Measurements from ENCODE around the gene NOSTRIN. TPM values are rescaled to one million over a fixed set of nuclear protein-coding genes. Genes with fewer than 3 reads are reported as not detected.
A peak's percentile ranks its signal among the peaks of the same experiment; 100 is the strongest.

The NOSTRIN gene
- total RNA-seq, 2 donors from 2014 or later = 14.9 to 56.1 TPM

DNA sequence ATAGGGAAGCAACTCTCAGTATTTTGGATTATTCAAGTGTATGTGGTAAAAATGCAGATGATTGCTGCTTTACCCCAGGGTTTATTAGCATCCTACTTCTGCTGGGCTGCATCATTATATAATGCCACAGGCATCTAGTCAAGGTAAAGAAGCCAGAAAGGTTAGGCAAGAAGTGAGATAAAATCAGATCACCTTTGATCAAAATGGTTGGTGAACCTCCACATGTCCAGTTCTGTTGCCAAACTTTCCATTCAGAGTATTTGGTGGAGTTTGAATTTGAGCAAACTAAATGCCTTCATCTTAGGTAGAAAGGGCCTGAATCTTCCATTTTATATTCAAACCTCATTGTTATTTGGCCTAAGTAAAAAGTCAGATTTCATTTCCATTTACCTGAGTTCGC lies 29.7 kb upstream of the NOSTRIN start:
- WGBS = 97% methylated on average over 1 of the region's 1 CpG
- Histone ChIP-seq H3K4me3 (no peak overlapping the region), H3K27me3 (replicated peaks; ENCODE audit: insufficient read depth) (no peaks in the 10 kb centered on the region), H3K36me3 (no peaks in the 10 kb centered on the region), H3K4me1 (replicated peaks) (no peaks in the 10 kb centered on the region), H3K27ac (no peak overlapping the region), H3K9me3 (no peaks in the 10 kb centered on the region)
- TF ChIP-seq POLR2A (IDR thresholded peaks at IDR 0.05) (no peak), POLR2AphosphoS5 (IDR thresholded peaks at IDR 0.05) (no peak)
- DNase-seq (ENCODE audit: low spot score) = no peak
- intact Hi-C loops (cut with DNase I) = no loop called here

DNA sequence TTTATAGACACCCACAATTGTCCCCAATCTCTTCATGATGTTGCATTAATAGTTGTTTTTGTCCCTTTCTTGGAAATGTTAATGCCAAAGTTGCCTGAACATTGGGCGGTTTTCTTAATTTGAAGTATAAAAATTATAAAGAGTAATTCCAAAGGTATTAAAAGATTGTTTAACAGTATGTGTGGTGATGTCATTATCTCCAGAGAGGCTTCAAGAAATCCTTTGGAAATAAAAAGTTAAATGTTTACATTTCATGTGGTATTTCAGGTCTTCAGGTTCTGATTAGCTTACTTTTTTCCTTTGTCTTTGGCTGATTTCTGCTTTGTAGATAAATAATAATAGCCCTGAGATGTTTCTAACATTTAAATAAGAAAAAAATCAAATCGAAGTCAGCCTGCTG lies 29.3 kb upstream of the NOSTRIN start:
- H3K36me3 ChIP-seq = no peaks in the 10 kb centered on the region
- H3K4me1 ChIP-seq (replicated peaks) = no peaks in the 10 kb centered on the region
- no peaks in the 10 kb centered on the region for H3K27me3 ChIP-seq (replicated peaks; ENCODE audit: insufficient read depth)
- no peaks in the 10 kb centered on the region for H3K9me3 ChIP-seq
- H3K4me3 ChIP-seq = no peak overlapping the region
- no peak overlapping the region for H3K27ac ChIP-seq
- intact Hi-C loops (cut with DNase I) = no loop called here
- DNase-seq (ENCODE audit: low spot score) = no peak
- TF ChIP-seq, protein P1, sequence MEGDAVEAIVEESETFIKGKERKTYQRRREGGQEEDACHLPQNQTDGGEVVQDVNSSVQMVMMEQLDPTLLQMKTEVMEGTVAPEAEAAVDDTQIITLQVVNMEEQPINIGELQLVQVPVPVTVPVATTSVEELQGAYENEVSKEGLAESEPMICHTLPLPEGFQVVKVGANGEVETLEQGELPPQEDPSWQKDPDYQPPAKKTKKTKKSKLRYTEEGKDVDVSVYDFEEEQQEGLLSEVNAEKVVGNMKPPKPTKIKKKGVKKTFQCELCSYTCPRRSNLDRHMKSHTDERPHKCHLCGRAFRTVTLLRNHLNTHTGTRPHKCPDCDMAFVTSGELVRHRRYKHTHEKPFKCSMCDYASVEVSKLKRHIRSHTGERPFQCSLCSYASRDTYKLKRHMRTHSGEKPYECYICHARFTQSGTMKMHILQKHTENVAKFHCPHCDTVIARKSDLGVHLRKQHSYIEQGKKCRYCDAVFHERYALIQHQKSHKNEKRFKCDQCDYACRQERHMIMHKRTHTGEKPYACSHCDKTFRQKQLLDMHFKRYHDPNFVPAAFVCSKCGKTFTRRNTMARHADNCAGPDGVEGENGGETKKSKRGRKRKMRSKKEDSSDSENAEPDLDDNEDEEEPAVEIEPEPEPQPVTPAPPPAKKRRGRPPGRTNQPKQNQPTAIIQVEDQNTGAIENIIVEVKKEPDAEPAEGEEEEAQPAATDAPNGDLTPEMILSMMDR (IDR thresholded peaks at IDR 0.05) = no peak
- TF ChIP-seq POLR2A (IDR thresholded peaks at IDR 0.05) = no peak
- TF ChIP-seq POLR2AphosphoS5 (IDR thresholded peaks at IDR 0.05) = no peak
- 87% methylated on average over 2 of the region's 2 CpGs for WGBS

DNA sequence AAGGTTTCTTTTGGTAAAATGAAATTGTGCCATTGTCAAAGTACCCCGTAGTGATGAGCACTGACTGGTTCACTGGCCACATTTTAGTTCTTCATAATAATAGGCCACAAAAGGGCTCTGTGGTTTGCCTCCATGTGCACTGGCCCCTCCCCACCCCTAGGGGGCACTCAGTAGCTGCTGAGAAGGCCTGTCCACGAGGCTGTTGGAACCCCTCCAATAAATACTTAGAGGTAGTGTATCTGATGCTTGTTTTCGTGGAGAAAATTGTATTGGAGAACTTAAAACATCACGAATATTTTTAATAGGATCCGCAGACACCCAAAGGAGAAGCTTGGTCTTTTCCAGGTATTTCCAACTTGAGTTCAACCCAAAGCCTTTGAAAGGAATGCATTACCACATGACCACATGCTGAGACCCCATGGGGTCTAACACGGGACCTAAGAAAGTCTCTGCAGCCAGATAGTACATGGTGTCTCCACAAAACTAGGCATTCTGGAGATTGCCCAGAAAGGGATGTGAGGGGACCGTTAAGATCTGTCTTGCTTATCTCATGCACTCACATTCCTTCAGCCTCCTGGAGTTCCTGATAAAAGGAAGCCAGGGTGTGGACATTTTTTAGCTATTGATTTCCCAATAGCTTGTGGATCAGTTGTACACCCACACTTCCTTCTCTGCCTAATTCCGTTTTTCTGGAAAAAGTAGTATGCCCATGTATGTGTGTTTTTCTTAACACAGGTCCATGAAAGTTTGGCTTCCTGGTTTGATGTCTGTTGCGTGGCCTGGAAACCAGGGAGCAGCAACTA lies 28.5 kb upstream of the NOSTRIN start:
- intact Hi-C loops (cut with DNase I) = no loop called here
- H3K27ac ChIP-seq = no peak overlapping the region
- WGBS = 61% methylated on average over 9 of the region's 9 CpGs

DNA sequence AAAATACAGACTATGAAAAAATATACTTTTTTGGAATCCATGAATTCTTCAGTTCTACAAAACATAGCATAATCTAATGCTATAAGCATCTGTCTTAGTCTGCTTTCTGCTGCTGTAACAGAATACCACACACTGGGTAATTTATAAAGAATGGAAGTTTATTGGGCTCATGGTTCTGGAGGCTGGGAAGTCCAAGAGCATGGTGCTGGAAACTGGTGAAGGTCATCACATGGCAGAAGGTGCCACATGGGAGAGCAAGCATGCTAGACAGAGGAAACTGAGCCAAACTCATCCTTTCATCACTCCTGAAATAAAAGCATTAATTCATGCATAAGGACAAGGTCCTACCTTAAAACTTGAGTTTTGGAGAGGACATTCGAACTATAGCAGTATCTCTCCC lies 26.6 kb upstream of the NOSTRIN start:
- H3K4me3 ChIP-seq = no peak overlapping the region
- no peaks in the 10 kb centered on the region for H3K27me3 ChIP-seq (replicated peaks; ENCODE audit: insufficient read depth)
- WGBS = 0% methylated on average over 1 of the region's 1 CpG
- DNase-seq (ENCODE audit: low spot score) = no peak
- no peaks in the 10 kb centered on the region for H3K36me3 ChIP-seq
- intact Hi-C loops (cut with DNase I) = no loop called here
- TF ChIP-seq POLR2A (IDR thresholded peaks at IDR 0.05) = no peak
- no peak for TF ChIP-seq POLR2AphosphoS5 (IDR thresholded peaks at IDR 0.05)
- TF ChIP-seq, protein P1 (IDR thresholded peaks at IDR 0.05) = no peak
- H3K9me3 ChIP-seq = no peaks in the 10 kb centered on the region
- no peaks in the 10 kb centered on the region for H3K4me1 ChIP-seq (replicated peaks)
- H3K27ac ChIP-seq = no peak overlapping the region

More for the DNA sequence above, 28.5 kb upstream of the NOSTRIN start:
- TF ChIP-seq POLR2A (IDR thresholded peaks at IDR 0.05) = no peak
- TF ChIP-seq POLR2AphosphoS5 (IDR thresholded peaks at IDR 0.05) = no peak
- TF ChIP-seq, protein P1 (IDR thresholded peaks at IDR 0.05) = peak; percentile 15 to 70 (median 54)
- H3K27me3 ChIP-seq (replicated peaks; ENCODE audit: insufficient read depth) = no peaks in the 10 kb centered on the region
- no peaks in the 10 kb centered on the region for H3K9me3 ChIP-seq
- H3K4me3 ChIP-seq = no peak overlapping the region
- H3K36me3 ChIP-seq = no peaks in the 10 kb centered on the region
- no peaks in the 10 kb centered on the region for H3K4me1 ChIP-seq (replicated peaks)
- peak; percentile 42 for DNase-seq (ENCODE audit: low spot score)

DNA sequence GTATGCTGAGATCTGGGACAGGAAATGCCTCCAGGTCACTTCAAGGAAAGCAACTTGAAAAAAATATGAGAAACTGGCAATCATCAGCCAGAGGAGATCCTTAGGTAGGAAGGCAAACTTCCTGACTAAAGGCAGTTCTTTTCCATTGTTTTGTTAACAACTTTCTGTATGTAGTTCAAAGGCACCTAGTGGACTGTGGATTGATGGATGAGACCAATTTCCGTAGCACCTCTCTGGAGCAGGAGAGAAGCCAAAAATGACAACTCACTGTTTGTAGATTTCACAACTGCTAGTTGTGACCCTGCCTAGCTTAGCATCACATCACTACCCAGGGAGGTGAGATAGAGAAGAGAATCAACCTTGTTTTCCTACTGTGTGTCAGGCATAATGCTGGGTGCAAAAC lies 21.8 kb upstream of the NOSTRIN start:
- H3K9me3 ChIP-seq = no peaks in the 10 kb centered on the region
- 74% methylated on average over 1 of the region's 1 CpG for WGBS
- no peaks in the 10 kb centered on the region for H3K27me3 ChIP-seq (replicated peaks; ENCODE audit: insufficient read depth)
- H3K4me3 ChIP-seq = no peak overlapping the region
- intact Hi-C loops (cut with DNase I) = no loop called here
- TF ChIP-seq POLR2A (IDR thresholded peaks at IDR 0.05) (no peak), POLR2AphosphoS5 (IDR thresholded peaks at IDR 0.05) (no peak)
- TF ChIP-seq, protein P1 (IDR thresholded peaks at IDR 0.05) = no peak
- H3K4me1 ChIP-seq (replicated peaks) = no peaks in the 10 kb centered on the region
- DNase-seq (ENCODE audit: low spot score) = no peak
- no peaks in the 10 kb centered on the region for H3K36me3 ChIP-seq
- no peak overlapping the region for H3K27ac ChIP-seq

Data from prostate gland (tissue), 2 donors.